ENCODE measurements around the gene CADM1. TPM values are rescaled to one million over a fixed set of nuclear protein-coding genes. Genes with fewer than 3 reads are reported as not detected.

CADM1 gene
- total and polyA plus RNA-seq, 9 of the 15 experiments (the other 6 are each of a cell fraction or from before 2014, with no cell fraction given): 0.42 TPM; not detected in 8

DNA sequence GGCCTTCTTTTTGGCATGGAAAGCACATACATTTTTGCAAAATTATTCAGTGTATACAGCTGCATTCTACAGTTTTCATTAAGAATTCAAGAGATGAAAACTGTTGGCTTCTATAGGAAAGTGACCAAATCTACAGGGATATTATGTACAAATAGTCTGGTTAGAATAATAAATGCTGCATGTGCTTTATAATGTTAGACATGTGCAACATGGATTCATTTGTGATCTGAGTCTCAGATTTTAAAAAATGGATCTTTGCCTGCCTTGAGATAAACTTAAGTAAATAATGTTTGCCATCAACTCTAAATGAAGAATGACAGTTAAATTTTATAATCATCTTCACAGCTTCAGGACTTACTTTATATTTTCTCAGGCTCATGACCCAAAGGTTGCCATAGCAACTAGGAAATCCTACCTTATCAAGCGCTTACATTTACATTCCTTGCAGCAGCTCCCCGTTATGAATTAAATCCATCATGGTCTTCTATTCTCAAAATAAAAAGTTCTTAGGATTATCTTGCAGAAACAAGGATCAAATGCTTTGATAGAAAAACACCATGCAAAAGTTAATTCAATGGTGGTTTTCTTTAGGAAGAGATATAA, 200.2 kb downstream of the CADM1 start:
- H3K9me1 ChIP-seq (ENCODE audit: control insufficient read depth, insufficient read depth, low read length): no peaks in the 10 kb centered on the region
- H3K4me2 ChIP-seq (ENCODE audit: insufficient read depth, low read length): no peak overlapping the region
- DNase-seq (ENCODE audit: extremely low read depth in 1 of 4, low spot score in 3 of 4): no peak
- ChIA-PET CTCF (ENCODE audit: low intra/inter-chr PET ratio) (no interaction called here), POLR2A (no interaction called here)
- intact Hi-C loops (cut with micrococcal nuclease): no loop called here
- no peak for ATAC-seq
- no peaks in the 10 kb centered on the region for H3K79me2 ChIP-seq (ENCODE audit: control insufficient read depth, insufficient read depth, low read length)
- no peak overlapping the region for H3K4me3 ChIP-seq
- H3K9me3 ChIP-seq (replicated peaks; ENCODE audit: control insufficient read depth, insufficient read depth, low read depth, low read length): no peaks in the 10 kb centered on the region
- no peaks in the 10 kb centered on the region for H4K20me1 ChIP-seq (replicated peaks; ENCODE audit: control insufficient read depth, insufficient read depth, low read length)
- in situ Hi-C loops (cut with MboI): no loop called here
- BruUV-seq (replicated peaks): no TSS peak
- no peak overlapping the region for H3K27ac ChIP-seq (ENCODE audit: extremely low read depth, low read depth, low read length)
- H3K9ac ChIP-seq (ENCODE audit: insufficient read depth in 1 of 2, low read depth in 2 of 2, low read length in 2 of 2): no peak overlapping the region
- FAIRE-seq: no peak
- TF ChIP-seq RFX1 (IDR thresholded peaks at IDR 0.05): peak; percentile 63
- TF ChIP-seq POLR2B (IDR thresholded peaks at IDR 0.05; ENCODE audit: low read depth, partially characterized antibody): no peak
- TF ChIP-seq, protein P1, sequence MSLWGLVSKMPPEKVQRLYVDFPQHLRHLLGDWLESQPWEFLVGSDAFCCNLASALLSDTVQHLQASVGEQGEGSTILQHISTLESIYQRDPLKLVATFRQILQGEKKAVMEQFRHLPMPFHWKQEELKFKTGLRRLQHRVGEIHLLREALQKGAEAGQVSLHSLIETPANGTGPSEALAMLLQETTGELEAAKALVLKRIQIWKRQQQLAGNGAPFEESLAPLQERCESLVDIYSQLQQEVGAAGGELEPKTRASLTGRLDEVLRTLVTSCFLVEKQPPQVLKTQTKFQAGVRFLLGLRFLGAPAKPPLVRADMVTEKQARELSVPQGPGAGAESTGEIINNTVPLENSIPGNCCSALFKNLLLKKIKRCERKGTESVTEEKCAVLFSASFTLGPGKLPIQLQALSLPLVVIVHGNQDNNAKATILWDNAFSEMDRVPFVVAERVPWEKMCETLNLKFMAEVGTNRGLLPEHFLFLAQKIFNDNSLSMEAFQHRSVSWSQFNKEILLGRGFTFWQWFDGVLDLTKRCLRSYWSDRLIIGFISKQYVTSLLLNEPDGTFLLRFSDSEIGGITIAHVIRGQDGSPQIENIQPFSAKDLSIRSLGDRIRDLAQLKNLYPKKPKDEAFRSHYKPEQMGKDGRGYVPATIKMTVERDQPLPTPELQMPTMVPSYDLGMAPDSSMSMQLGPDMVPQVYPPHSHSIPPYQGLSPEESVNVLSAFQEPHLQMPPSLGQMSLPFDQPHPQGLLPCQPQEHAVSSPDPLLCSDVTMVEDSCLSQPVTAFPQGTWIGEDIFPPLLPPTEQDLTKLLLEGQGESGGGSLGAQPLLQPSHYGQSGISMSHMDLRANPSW (CRISPR knock-in tag; IDR thresholded peaks at IDR 0.05): no peak
- TF ChIP-seq, protein P2, sequence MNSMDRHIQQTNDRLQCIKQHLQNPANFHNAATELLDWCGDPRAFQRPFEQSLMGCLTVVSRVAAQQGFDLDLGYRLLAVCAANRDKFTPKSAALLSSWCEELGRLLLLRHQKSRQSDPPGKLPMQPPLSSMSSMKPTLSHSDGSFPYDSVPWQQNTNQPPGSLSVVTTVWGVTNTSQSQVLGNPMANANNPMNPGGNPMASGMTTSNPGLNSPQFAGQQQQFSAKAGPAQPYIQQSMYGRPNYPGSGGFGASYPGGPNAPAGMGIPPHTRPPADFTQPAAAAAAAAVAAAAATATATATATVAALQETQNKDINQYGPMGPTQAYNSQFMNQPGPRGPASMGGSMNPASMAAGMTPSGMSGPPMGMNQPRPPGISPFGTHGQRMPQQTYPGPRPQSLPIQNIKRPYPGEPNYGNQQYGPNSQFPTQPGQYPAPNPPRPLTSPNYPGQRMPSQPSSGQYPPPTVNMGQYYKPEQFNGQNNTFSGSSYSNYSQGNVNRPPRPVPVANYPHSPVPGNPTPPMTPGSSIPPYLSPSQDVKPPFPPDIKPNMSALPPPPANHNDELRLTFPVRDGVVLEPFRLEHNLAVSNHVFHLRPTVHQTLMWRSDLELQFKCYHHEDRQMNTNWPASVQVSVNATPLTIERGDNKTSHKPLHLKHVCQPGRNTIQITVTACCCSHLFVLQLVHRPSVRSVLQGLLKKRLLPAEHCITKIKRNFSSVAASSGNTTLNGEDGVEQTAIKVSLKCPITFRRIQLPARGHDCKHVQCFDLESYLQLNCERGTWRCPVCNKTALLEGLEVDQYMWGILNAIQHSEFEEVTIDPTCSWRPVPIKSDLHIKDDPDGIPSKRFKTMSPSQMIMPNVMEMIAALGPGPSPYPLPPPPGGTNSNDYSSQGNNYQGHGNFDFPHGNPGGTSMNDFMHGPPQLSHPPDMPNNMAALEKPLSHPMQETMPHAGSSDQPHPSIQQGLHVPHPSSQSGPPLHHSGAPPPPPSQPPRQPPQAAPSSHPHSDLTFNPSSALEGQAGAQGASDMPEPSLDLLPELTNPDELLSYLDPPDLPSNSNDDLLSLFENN (IDR thresholded peaks at IDR 0.05; ENCODE audit: low read depth in 2 of 2, low read length in 2 of 2): no peak
- TF ChIP-seq PRPF4 (IDR thresholded peaks at IDR 0.05; ENCODE audit: insufficient read depth, low read depth, low read length, poor library complexity, severe bottlenecking): no peak
- no peak for TF ChIP-seq ILK (tag; IDR thresholded peaks at IDR 0.05; ENCODE audit: borderline replicate concordance, low read depth)
- no peak for TF ChIP-seq LEF1 (IDR thresholded peaks at IDR 0.05)
- TF ChIP-seq E2F3 (CRISPR knock-in tag; IDR thresholded peaks at IDR 0.05): no peak
- H3K36me3 ChIP-seq (ENCODE audit: control insufficient read depth, insufficient read depth, low read length): no peaks in the 10 kb centered on the region
- WGBS (ENCODE audit: insufficient coverage, low coverage, missing lambda C conversion rate): 0% methylated on average over 2 of the region's 2 CpGs
- no peak overlapping the region for H2AFZ ChIP-seq (ENCODE audit: low read depth, low read length)
- no peaks in the 10 kb centered on the region for H3K27me3 ChIP-seq (ENCODE audit: control insufficient read depth in 2 of 2, insufficient read depth in 2 of 2, low read length in 2 of 2)
- H3K4me1 ChIP-seq (replicated peaks in 1 of 2; ENCODE audit: control insufficient read depth in 2 of 2, insufficient read depth in 2 of 2, low read length in 2 of 2): no peaks in the 10 kb centered on the region

All from K562 (cell line).